NOMO-1 treated with DMSO at 0.1 percent for 48 hours (cell line): ENCODE results near the gene RAD51B.

Experiments
- DNase-seq: peaks from one replicate; lab custom pipeline; 2025; ENCODE audit not compliant: unreplicated experiment; lab: John Stamatoyannopoulos, UW

Gene RAD51B

GRCh38 chr14:68671909-68672308 is 852.3 kb downstream of the RAD51B start:
- no peak for DNase-seq

- no peak for DNase-seq
Observed at GRCh38 chr14:68672609-68673285, 853.2 kb downstream of the RAD51B start.

GRCh38 chr14:68673464-68673863 is 853.9 kb downstream of the RAD51B start:
- no peak for DNase-seq

- no peak for DNase-seq
Observed at GRCh38 chr14:68674538-68675232, 855.1 kb downstream of the RAD51B start.

GRCh38 chr14:68675233-68675577 is 855.6 kb downstream of the RAD51B start:
- DNase-seq, result no peak

- no peak for DNase-seq
Observed at GRCh38 chr14:68676511-68676943, 856.9 kb downstream of the RAD51B start.

GRCh38 chr14:68677476-68677875 is 857.9 kb downstream of the RAD51B start:
- no peak for DNase-seq

- DNase-seq, result no peak
Observed at GRCh38 chr14:68677901-68678300, 858.3 kb downstream of the RAD51B start.

- no peak for DNase-seq
Observed at GRCh38 chr14:68678471-68678870, 858.9 kb downstream of the RAD51B start.

- DNase-seq, result no peak
Observed at GRCh38 chr14:68679301-68679700, 859.7 kb downstream of the RAD51B start.

GRCh38 chr14:68679746-68680467 is 860.3 kb downstream of the RAD51B start:
- no peak for DNase-seq

- DNase-seq, result no peak
Observed at GRCh38 chr14:68680541-68681051, 861.0 kb downstream of the RAD51B start.

- DNase-seq, result no peak
Observed at GRCh38 chr14:68681256-68682011, 861.9 kb downstream of the RAD51B start.

- peak; percentile 99 for DNase-seq
Observed at GRCh38 chr14:68682166-68683103, 862.9 kb downstream of the RAD51B start.

GRCh38 chr14:68683326-68683725 is 863.7 kb downstream of the RAD51B start:
- DNase-seq, result no peak

- DNase-seq, result no peak
Observed at GRCh38 chr14:68684466-68685418, 865.2 kb downstream of the RAD51B start.

GRCh38 chr14:68685419-68686204 is 866.0 kb downstream of the RAD51B start:
- peak; percentile 82 for DNase-seq

- DNase-seq, result no peak
Observed at GRCh38 chr14:68686205-68686465, 866.6 kb downstream of the RAD51B start.
